ENCODE measurements around the gene TAS2R31.

Gene TAS2R31

GRCh38 chr12:10994307-10994706 lies 36.9 kb downstream of the TAS2R31 start:
- no peak for DNase-seq

DNA sequence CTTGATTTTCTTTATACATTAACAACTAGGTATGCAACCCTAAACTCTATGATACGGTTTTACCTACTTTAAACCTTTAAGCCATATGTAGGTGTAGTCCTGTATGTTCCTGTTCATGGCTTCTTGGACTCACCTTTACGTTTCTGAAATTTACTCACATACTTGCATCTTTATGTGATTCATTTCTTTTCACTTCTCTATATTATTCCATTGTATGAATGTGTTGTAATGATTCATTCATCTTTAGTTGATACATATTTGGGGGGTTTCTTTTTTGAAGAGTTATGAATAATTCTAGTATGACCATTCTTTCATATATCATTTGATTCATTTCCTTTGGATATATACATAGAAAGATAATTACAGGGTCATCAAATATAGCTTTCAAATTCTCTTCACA lies 42.1 kb downstream of the TAS2R31 start:
- no peak for DNase-seq

DNA sequence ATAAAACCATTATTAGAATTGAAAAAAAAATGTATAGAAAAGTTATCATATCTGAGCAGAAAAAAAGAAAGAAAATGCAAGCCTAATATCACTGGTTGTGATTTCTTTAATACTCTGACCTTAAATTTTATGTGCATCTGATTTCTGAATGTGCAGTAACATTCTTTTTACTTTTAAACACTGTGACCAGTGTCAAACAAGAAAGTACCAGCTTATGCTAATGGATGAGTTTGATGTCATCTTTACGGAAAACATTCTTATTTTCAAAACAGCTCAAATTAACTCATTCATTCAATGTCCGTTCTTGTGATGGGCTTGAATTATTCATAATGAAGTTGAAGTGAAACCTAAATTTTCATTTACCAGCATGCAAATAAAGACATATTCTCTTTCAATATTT lies 44.4 kb downstream of the TAS2R31 start, which contains the start of gene TAS2R50:
TAS2R50 (minus strand) TSS at position 101 of the 400 bp plus-strand sequence; CDS start at position 49, 52 bp downstream.
- DNase-seq: no peak

GRCh38 chr12:10982244-10982643 lies 49.0 kb downstream of the TAS2R31 start:
- no peak for DNase-seq

Data from inflammatory macrophage treated with lipopolysaccharide for 1 hour (primary cell).